HuH-7 (cell line): ENCODE data around the gene DNM3.

Source experiments
- DNase-seq: peaks from one replicate; pipeline ENCODE4 v3.0.0; 2011; ENCODE audit warnings: low spot score

Gene DNM3

DNA sequence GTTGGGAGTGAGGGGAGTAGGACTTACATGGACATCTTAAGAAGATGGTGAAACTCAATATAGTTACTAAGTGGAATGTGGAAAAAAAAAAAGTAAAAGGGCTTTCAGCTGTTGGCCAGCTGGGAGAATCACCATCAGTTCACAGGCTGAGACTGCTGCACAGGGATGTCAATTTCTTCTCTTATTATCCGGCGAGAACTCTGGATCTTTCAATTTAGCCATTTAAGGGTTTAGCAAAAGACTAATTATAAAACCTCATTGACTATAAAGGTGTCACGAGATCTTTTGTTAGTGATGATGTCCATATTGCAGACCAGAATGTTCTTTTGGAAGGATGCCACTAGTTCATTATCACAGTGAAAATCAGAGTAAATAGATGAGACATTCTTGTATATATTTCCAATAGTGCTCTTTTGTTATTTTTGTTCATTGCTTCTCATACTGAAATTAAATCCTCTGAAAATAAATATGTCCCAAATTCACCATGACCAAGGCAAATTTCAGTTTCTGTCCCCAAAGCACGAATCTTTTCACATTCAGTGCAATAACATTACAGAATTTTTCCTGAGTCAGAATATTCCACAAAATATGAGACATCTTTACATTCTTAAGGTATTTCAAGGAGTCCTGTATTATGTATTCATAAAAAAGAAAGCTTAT is 266.1 kb downstream of the DNM3 start:
- DNase-seq = no peak

DNA sequence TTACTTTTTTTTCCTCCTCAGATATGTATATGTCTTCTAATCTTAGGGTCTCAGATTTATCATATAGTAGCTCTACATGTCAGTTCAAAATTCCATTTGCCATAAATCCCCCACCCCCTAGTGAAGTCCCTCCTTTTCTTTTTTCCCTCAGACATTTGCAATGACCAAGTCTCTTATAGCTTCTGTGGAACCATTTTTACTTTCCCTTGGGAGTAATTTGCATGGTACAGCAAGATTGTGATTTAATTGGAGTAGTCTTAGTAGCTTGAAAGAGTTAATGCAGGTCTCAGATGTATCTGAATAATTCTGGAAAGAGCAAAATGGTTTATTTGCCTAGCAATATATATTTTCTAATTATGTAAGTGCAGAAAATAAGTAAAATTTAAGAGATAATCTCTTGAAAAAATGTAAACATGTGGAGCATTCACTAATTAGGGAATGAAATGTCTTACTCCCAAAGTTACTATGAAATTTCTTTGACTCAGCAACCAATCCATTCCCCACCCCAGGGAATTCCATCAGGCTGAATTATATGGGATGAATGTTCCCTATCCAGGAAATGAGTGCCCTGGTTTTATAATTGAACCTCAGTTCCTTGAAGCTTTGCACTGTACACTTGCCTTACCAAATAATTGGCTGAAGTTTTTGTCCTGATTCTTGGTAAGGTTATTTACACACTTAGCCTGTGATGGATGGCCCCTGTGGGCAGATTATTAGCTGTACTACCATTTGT is 267.0 kb downstream of the DNM3 start:
- no peak for DNase-seq

DNA sequence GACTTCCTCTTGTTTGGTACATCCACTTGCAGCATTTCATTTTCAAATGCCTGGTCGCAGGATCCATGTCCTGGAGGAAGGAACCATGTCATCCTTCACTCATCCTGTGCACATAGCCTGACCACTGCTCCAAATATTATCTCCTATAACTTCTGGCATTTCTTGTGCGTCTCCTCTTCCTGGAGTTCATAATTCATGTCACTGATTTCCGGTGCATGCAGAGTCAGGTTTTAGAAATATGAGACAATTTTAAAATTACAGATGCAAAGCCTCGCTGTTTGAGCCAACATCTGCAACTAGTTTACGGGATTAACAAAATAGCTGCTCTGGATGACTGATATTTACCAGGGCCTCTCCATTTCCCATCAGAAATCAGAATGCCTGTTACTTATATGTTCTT is 268.1 kb downstream of the DNM3 start:
- DNase-seq = no peak

DNA sequence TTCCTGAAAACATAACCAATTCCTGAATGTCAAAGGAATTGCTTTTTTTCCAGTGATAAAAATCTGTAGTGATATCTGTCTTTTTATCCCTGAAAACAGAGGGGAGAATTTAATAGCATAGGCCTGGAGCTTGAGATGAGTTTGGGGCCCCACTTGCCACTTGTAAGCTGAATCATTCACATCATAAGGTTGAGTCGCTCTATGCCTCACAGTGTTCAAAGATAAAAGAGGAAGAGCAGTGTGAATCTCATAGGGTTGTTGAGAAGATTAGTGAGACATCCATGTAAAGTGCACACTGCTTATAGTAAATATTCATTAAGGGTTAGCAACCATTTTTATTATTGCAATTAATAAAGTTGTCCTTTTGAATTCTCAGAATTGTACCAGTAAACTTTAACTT is 271.3 kb downstream of the DNM3 start:
- no peak for DNase-seq

DNA sequence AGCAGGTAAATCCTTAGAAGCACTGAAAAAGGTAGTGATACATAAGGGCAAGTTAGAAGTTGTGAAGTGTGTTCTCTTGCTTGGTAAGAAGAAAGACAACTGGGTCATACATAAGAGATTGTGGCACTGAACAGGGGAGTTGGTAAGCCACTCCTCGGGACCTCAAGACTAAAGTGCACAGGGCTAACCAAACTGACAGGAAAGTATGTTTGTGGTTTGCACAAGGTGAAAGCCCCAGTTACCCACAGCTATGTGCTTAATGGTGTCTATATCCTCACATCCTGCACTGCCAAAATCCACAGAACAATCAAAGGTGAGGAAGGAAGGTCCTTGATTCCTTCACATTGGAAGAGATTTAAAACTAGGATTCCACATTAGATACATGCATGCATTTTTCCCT is 276.5 kb downstream of the DNM3 start:
- DNase-seq = no peak

DNA sequence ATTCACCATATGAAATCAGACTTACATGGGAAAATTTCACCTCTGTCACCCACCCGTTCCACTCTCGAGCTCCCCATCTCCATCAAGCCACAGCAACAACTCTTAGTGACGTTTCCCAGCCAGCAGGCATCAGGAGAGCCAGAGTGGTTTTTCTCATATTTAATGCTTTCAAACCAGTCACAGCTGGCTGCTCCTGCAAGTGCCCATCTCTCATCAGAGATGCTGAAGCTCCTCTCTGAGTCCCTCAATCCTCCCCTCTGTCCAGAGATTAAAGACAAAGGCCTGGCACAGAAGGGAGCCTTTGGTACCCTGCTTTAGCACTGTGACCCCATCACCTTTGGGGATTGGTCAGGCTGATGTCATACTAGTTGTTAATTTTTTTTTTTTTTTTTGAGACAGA is 277.3 kb downstream of the DNM3 start:
- no peak for DNase-seq

DNA sequence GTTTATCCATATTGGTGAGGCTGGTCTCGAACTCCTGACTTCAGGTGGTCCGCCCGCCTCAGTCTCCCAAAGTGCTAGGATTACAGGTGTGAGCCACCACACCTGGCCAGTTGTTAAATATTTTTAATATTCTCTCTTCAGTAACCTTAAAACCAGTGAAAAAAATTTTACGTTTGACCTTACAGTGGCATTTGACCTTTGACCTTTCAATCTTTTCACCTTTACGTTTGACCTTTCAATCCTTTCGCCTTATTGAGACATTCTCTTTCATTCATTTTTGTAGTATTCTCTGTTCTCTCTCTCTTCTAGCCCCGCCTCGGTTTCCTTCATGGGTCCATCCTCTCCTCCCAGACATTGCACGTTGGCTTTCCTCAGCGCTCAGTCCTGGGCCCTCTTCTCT is 277.9 kb downstream of the DNM3 start:
- no peak for DNase-seq

DNA sequence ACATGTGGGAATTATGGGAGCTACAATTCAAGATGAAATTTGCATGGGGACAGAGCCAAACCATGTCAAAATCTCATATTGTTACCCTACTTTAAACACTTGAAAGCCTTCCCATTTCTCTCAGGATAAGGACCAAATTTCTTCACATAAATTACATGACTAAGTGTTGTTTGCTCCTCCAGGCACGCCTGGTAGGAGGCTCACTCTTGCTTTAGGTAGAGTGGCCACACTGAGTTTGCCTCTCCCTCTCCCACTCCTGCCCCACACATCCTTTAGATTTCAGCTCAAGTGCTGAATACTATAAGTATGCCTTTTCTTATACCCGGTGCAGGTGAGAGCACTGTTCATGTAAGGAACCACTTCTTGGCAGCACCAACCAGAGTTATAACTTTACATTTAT is 279.1 kb downstream of the DNM3 start:
- no peak for DNase-seq

DNA sequence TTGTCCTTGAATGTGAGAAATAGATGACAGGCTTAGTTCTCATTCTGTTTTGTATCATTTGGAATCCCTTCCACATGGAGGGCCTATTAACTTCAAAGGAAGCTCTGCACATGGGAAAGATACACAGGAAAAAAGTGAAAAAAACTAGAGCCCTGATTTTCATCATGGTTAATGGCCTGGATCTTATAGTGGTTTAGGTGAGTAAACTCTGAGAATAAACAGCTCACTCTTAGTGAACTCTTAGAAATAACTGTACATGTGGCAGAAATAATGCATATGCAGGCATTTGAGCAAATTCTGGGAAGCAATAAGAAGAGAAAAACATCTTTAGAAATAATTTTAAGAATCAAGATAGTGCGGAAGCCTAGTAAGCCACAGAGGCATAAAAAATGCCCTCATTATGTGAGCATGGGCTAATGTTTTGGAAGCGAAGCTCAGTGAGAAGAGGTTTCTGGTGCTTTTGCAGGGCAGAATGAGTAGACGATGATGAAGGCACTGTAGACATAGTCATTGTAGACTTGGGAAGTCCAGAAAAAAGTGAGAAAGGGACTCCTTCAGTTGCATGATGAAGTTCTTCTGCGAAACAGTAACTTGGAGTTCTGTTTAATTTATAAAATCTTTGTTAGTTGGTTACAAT is 279.9 kb downstream of the DNM3 start:
- no peak for DNase-seq

DNA sequence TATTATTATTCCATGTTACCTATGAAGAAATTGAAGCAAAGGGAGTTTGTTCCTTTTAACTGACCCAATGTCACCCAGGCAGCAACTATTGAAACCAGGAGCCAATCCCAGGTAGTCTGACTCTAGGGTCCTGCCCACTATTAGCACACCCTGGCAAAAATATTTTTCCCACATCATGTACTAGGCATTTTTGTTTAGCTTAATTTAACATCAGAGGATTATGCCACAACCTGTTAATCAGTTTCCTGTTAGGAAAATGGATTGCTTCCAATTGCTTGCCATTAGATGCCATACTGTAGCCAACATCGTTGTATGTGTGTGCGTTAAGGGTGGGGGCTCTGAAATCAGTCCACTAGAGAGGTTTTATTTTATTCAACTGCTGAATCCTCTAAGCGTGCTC is 281.1 kb downstream of the DNM3 start:
- no peak for DNase-seq

DNA sequence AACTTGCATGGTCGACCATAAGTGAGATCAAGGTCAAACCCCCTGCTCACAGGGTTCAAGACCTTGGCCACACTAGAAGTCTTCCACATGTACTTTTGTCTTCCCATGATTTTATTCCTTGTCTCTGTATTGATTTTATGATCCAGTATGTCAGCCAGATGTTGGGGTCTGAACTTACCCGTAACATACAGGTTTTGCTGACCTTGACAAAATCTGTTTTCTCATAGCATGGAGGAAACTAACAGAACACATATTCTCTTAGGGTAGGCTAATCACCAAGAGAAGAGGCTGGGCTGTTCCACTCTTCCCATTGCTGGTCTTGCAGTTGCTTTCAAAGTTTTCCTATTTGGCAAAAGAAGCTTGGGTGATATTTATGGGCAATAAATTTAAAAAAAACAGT is 284.0 kb downstream of the DNM3 start:
- no peak for DNase-seq

DNA sequence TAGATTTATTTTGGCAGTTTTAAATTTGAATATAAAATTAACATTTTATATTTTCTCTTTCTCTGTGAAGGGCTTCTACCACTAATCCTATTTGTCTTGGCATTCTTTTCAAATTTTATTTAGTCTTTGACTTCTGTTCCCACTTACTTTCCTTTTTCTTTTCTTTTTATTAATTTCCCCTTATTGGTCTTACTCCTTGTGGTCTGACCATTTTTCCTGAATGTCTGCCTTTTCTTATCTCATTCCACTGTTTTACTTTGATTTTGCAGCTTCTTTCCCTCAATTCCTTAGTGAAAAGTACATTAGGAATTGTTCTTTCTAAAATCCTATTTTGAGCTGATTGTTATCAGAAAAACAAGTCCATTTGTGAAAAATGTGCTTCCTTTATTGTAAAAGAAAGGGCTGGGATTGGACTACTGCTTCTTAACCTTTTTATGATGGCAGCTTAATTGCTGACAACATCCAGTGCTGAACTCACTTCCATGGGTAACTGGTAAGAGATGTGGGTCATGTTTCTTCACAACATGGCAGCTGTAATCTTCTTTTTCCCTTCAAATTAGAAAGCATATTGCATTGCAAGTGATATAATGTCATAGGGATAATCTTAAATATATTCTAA is 284.6 kb downstream of the DNM3 start:
- DNase-seq = no peak

DNA sequence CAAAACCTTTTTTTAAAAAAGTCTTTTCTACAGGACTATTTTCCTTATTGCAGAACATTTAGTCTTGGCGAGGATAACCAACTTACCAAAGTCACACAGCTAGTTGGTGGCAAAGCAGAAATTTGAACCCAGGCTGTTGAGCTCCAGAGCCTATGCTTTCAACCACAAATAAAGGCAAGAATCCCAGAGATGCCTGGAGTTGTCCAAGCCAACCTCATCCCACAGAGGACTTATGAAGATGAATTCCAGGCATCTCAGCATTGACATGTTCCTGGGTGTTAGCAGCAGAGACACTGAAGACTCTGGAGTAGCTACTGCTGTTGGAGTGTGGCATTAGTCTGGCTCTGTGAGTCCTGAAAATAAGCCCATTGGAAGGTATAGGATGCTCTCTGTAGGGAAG is 291.5 kb downstream of the DNM3 start:
- no peak for DNase-seq

DNA sequence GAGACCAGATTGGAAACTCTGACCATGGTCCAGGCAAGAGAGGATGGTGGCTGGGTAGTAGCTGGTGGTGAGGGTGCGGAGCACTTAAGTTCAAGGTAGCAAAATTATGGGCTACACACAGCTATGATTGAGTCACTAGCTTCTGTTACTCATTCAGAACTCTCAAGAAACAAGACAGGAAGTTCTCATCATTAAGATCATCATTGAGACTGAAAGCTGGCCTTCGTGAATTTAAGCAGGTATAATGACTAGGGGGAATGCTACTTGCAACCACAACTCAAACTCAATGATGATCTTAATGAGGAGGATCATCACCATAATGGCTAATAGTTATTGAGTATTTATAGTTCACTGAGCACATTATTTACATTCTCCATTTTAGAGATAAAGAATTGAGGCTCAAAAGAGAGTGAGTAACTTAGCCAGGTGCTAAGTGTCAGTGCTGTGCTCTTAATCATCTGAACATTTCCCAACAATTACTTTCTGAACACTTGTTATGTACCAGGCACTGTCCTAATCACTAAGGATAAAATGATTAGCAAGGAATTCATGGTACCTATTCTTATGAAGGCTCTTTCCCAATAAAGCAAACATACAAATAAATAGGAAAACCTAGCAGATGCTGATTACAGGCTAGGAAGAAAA is 292.9 kb downstream of the DNM3 start:
- no peak for DNase-seq

DNA sequence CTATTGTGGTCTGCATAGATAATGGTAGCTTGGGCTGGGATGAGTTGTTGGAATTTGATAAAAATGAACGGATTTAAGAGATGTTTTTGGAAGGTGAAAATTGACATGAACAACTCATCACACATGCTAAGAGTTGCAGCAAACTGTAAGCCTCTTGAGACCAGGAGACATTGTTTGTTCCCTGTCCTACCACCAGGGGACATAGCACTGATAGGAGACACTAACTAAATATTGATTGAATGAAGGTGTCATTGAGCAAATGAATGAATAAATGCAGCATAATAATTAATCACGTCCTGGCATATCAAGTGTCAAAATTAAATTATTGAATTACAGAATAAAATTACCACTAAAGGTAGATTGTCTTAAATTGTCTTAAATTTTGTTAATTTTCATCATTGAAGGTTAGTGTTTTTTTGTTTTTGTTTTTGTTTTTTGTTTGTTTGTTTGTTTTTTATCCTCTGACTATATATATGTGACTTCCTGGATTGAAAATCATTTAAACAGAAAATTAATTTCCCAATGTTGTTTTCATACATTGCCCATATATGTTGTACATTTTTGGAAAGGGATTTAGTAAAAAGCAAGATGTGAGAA is 293.9 kb downstream of the DNM3 start:
- no peak for DNase-seq

DNA sequence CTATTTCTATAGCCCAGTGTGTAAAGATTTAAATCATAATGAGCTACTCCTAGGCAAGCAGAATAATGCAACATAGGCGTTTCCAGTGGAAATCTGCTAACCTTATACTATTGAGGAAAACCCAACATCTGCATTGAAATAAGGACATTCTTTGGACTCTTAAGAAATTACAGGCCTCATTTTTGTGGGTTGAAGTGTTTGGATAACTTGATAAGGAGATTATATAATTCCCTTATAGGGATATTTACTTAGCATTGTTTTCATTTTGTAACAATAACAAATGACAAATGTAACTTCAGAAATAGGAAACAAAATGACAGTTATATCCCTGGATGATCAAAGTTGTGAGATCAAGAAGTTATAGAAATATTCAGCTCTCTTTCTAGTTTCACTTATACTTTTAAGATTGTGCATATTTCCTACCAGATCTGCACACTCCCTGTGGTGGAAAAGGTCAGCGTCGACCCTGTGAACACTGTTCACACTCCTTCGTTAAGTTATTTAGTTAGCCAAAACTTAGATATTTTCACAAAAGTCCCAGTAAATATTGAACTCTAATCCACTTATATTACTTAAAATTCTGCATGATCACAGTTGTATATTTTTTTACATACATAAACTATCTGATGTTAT is 294.8 kb downstream of the DNM3 start:
- no peak for DNase-seq

DNA sequence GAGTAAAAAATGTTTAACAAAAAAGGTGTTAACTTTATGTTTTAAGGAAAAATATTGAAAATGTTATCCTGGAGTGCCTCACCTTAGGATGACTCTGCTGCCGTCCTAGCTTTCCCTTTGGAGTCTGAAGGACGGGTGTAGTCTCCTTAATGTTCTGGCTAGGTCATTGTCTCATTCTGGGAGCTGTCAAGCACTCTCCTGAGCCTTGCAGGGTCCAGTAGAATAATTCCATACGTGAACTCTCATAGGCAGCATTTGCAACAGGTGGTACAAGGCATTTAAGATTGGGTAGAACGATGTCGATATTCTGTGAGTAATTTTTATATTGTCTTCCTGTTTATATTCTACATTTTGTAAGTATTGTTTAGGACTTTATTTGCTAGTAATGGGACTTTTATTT is 295.6 kb downstream of the DNM3 start:
- no peak for DNase-seq

DNA sequence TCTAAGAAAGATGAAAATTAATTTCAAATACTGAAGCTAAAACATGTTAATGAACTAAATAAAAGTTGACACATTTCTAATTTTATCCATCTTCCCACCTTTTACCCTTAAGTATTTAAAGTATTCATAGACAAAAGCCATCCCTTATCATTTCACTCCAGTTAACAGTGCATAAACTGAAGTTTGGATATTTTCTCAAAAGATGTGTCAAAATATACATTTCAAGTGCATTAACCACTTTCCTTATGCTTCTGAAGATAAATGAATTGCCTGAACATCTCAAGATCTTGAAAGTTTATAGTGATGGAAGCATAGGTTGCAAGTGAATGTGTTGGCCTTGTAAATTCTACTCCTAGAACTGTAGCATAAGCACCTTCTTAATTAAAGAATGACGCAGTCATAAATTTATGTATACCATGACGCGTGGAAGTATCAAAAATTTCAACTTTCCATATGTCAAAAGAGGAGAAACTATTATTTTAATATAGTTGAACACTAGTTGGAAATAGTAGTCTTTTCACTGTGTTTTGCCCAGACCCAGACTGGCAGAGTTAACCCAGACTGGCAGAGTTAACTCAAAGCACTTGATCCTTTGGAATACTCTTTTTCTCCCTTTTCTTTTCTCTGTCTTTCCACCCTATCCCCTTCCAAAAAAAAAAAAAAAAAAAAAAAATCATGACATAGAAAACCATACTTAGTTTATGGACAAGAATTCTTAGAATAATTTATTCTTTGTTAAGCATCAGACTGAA is 296.6 kb downstream of the DNM3 start:
- DNase-seq = no peak

DNA sequence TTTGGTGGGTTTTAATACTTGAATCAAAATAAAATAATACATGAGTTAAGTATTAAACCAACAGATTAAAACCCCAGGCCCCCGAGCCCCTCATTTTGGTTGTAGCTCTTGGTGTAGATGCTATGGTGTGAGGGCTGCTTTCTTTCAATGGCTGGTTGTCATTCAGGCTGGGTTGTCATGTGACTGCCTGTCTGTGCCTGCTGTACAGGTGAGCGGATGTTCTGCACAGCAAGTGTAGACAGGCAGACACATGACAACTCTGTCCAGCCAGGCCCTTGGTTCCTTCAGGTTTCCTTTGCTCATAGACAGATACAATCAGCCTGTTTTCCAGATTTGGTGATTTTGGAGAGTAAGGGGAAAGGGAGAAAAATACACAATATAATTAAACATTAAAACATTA is 297.3 kb downstream of the DNM3 start:
- DNase-seq = no peak

DNA sequence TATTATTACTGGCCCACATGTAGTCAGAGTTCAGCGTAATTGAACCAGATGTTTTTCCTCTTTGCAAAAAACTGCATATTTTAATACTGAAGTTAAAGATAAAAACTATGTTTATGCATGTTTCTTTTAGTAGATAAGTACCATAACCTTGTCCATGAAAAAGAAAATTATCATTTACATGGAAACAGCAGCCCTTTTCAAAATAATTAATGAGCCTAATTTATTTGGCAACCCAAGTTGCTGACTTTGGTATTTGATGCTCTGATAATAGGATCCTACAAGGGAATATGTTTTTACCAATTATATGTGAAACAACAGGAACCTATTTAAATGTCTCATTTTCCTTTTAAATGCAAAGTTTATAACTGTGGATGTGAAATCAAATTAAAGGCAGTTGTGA is 297.9 kb downstream of the DNM3 start:
- DNase-seq = no peak

DNA sequence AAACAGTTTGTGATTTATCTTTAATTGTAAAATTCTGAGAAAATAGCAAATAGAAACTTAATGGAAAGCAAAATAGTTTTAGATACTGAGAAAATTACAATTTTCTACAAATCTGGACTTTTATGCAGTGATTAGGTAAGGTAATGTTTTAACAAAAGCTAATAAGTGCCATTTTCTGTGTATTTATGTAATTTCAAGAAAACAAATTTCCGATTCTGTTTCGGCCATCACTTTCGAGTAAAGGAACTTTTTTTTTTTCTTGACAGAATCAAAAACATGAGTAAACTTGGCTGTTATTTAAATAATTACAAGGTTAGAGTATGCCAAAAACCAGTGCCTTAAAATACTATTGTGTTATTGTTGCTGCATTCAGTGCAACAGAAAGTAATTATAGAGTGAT is 298.8 kb downstream of the DNM3 start:
- no peak for DNase-seq
